Esophagus muscularis mucosa (tissue), 4 donors: ENCODE results near the gene N4BP2L1.

Source experiments
- CTCF ChIP-seq, 3 experiments: fragments of 200-600 bp in 2 of 3; fragments of 450-650 bp in 1 of 3; sonication (generic) in 2 of 3; IDR thresholded peaks; one replicate each; pipeline ENCODE4 v1.5.1; 2017 to 2019; ENCODE audit warnings: antibody characterized with exemption in 3 of 3, mild to moderate bottlenecking in 2 of 3, moderate library complexity in 1 of 3
- EP300 ChIP-seq: sonication (generic); formaldehyde crosslinking; IDR thresholded peaks from one replicate; pipeline ENCODE4 v1.6.1; 2017; ENCODE audit warnings: antibody characterized with exemption
- POLR2A ChIP-seq: fragments of 450-650 bp; IDR thresholded peaks from one replicate; pipeline ENCODE4 v1.6.1; 2017; ENCODE audit warnings: antibody characterized with exemption, moderate library complexity, mild to moderate bottlenecking, low read depth
- POLR2AphosphoS5 ChIP-seq, 2 donors: sonication (generic); formaldehyde crosslinking; IDR thresholded peaks; one replicate each; pipeline ENCODE4 v1.6.1; 2017; ENCODE audit warnings: antibody characterized with exemption in 2 of 2

GRCh38 chr13:32376642-32377415, 51.1 kb downstream of the N4BP2L1 start:
- TF ChIP-seq CTCF (IDR thresholded peaks at IDR 0.05) (no peak), POLR2A (no peak), EP300 (no peak), POLR2AphosphoS5 (IDR thresholded peaks at IDR 0.05) (no peak)
